Gastroesophageal sphincter (tissue), 4 donors: ENCODE data around the gene PLCH2. TPM values are rescaled to one million over a fixed set of nuclear protein-coding genes. Genes with fewer than 3 reads are reported as not detected.

Experiments
- ATAC-seq: fragments of 150-250 bp; one replicate; pipeline ENCODE4 v1.9.1; 2016; ENCODE audit warnings: mild to moderate bottlenecking, moderate library complexity
- H3K27ac ChIP-seq, 4 donors: fragments of 200-600 bp; sonication (generic) in 3 of 4; 1 replicate in 3 of 4; 2 replicates in 1 of 4; pipeline ENCODE4 v1.5.1; 2016 to 2019
- H3K27me3 ChIP-seq: fragments of 200-600 bp; sonication (generic); one replicate; pipeline ENCODE4 v1.5.1; 2019
- H3K36me3 ChIP-seq, 2 donors: fragments of 200-600 bp; sonication (generic); one replicate each; pipeline ENCODE4 v1.5.1; 2019; ENCODE audit warnings: control low read depth in 1 of 2
- H3K4me1 ChIP-seq, 3 donors: fragments of 200-600 bp; sonication (generic); 1 replicate in 2 of 3; 2 replicates in 1 of 3; pipeline ENCODE4 v1.5.1; 2016 to 2019; ENCODE audit warnings: control low read depth in 2 of 3
- H3K4me3 ChIP-seq, 2 donors: fragments of 200-600 bp; sonication (generic); one replicate each; pipeline ENCODE4 v1.5.1; 2019; ENCODE audit warnings: mild to moderate bottlenecking in 1 of 2, moderate library complexity in 1 of 2
- H3K9me3 ChIP-seq, 3 donors: fragments of 200-600 bp; sonication (generic); one replicate each; pipeline ENCODE4 v1.5.1; 2017 to 2019; ENCODE audit warnings: control low read depth in 2 of 3
- EP300 ChIP-seq: sonication (generic); formaldehyde crosslinking; IDR thresholded peaks from one replicate; pipeline ENCODE4 v1.6.1; 2017; ENCODE audit warnings: antibody characterized with exemption, mild to moderate bottlenecking
- POLR2A ChIP-seq, 2 donors: fragments of 450-650 bp; IDR thresholded peaks; one replicate each; pipeline ENCODE4 v1.6.1; 2017; ENCODE audit warnings: antibody characterized with exemption in 2 of 2, mild to moderate bottlenecking in 2 of 2, moderate library complexity in 1 of 2
- POLR2AphosphoS5 ChIP-seq: sonication (generic); formaldehyde crosslinking; IDR thresholded peaks from one replicate; pipeline ENCODE4 v1.6.1; 2017; ENCODE audit warnings: antibody characterized with exemption
- WGBS, 2 donors: methylation state at CpG; one replicate each; pipeline ENCODE4 v1.1.5; 2018; ENCODE audit warnings: low coverage in 1 of 2; 5-methylcytosine and 5-hydroxymethylcytosine counted together
- total RNA-seq, 4 donors: library from RNA; depleted of rRNA; stranded (reverse); fragments of >200 nt; gene quantifications; one replicate each; pipeline ENCODE4 v1.1.0, GENCODE V29; 2016
- TF ChIP-seq, protein P1 (sequence below), 4 experiments: fragments of 200-600 bp in 2 of 4; fragments of 450-650 bp in 2 of 4; sonication (generic) in 1 of 4; IDR thresholded peaks; one replicate each; pipeline ENCODE4 v1.5.1; 2017 to 2019; ENCODE audit warnings: antibody characterized with exemption in 4 of 4, mild to moderate bottlenecking in 2 of 4, moderate library complexity in 2 of 4

Gene PLCH2
- total RNA-seq, 4 donors from 2014 or later, result under 0.01 to 0.72 (median 0.15) TPM

DNA sequence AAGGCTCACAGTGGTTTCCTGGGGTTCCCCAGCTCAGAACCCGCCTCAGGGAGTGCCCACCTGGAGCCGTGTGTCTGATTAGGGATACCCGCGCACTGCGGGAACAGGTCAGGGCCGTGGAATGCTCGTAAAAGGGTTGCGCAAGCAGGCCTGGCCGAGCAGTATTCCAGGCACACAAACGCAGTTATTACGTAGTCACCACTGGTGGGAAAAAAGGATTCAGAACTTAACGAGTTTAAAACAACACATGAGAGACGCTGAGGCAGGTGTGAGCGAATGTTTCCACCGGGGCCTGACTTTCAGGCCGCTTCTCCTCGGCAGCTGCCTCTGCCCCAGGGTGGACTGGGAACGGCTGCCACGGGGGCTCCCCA, 18.2 kb downstream of the PLCH2 start:
- TF ChIP-seq, protein P1, sequence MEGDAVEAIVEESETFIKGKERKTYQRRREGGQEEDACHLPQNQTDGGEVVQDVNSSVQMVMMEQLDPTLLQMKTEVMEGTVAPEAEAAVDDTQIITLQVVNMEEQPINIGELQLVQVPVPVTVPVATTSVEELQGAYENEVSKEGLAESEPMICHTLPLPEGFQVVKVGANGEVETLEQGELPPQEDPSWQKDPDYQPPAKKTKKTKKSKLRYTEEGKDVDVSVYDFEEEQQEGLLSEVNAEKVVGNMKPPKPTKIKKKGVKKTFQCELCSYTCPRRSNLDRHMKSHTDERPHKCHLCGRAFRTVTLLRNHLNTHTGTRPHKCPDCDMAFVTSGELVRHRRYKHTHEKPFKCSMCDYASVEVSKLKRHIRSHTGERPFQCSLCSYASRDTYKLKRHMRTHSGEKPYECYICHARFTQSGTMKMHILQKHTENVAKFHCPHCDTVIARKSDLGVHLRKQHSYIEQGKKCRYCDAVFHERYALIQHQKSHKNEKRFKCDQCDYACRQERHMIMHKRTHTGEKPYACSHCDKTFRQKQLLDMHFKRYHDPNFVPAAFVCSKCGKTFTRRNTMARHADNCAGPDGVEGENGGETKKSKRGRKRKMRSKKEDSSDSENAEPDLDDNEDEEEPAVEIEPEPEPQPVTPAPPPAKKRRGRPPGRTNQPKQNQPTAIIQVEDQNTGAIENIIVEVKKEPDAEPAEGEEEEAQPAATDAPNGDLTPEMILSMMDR (IDR thresholded peaks at IDR 0.05), result no peak
- TF ChIP-seq EP300 (no peak), POLR2AphosphoS5 (no peak), POLR2A (IDR thresholded peaks at IDR 0.05) (no peak)
- no peak overlapping the region for H3K4me3 ChIP-seq
- H3K4me1 ChIP-seq, result no peaks in the 10 kb centered on the region
- H3K27ac ChIP-seq, result no peak overlapping the region
- ATAC-seq, result no peak
- WGBS, 2 donors, result 70 to 72% methylated on average over 2 to 11 of the region's 19 CpGs
- no peaks in the 10 kb centered on the region for H3K36me3 ChIP-seq
- peaks cover 0 to 2% (median 0%) of the 10 kb centered on the region in 3 donors for H3K9me3 ChIP-seq
- peaks cover 48% of the 10 kb centered on the region for H3K27me3 ChIP-seq

- H3K4me1 ChIP-seq, result no peaks in the 10 kb centered on the region
- H3K27ac ChIP-seq, result no peak overlapping the region
- no peak for TF ChIP-seq POLR2A (IDR thresholded peaks at IDR 0.05)
- TF ChIP-seq EP300, result no peak
- H3K9me3 ChIP-seq, result no peaks in the 10 kb centered on the region
- peaks cover 55% of the 10 kb centered on the region for H3K27me3 ChIP-seq
- no peaks in the 10 kb centered on the region for H3K36me3 ChIP-seq
- no peak for ATAC-seq
- no CpG with 5 or more reads among the region's 12 CpGs for WGBS, 2 donors
- no peak overlapping the region for H3K4me3 ChIP-seq
These were observed 18.9 kb downstream of the PLCH2 start for GRCh38 chr1:2495026-2495425.

GRCh38 chr1:2495546-2495945, 19.5 kb downstream of the PLCH2 start:
- TF ChIP-seq POLR2AphosphoS5, result no peak
- TF ChIP-seq, protein P1 (IDR thresholded peaks at IDR 0.05), result no peak
- no peak for TF ChIP-seq EP300
- TF ChIP-seq POLR2A (IDR thresholded peaks at IDR 0.05), result no peak
- Histone ChIP-seq H3K27ac (no peak overlapping the region), H3K4me1 (no peaks in the 10 kb centered on the region), H3K4me3 (no peak overlapping the region), H3K36me3 (no peaks in the 10 kb centered on the region), H3K9me3 (no peaks in the 10 kb centered on the region), H3K27me3 (peaks cover 58% of the 10 kb centered on the region)
- no peak for ATAC-seq
- WGBS, 2 donors, result no CpG with 5 or more reads among the region's 12 CpGs

- Histone ChIP-seq H3K27ac (no peak overlapping the region), H3K4me3 (no peak overlapping the region), H3K27me3 (peaks cover 58% of the 10 kb centered on the region), H3K4me1 (no peaks in the 10 kb centered on the region), H3K36me3 (no peaks in the 10 kb centered on the region), H3K9me3 (no peaks in the 10 kb centered on the region)
- no peak for ATAC-seq
- no peak for TF ChIP-seq POLR2AphosphoS5
- TF ChIP-seq EP300, result no peak
- TF ChIP-seq, protein P1 (IDR thresholded peaks at IDR 0.05), result no peak
- TF ChIP-seq POLR2A (IDR thresholded peaks at IDR 0.05), result no peak
- 87% methylated on average over 3 of the region's 28 CpGs; no CpG with 5 or more reads in 1 of the 2 donors for WGBS, 2 donors
These were observed 20.1 kb downstream of the PLCH2 start for GRCh38 chr1:2496087-2496622.

GRCh38 chr1:2496746-2497145, 20.7 kb downstream of the PLCH2 start:
- Histone ChIP-seq H3K27ac (no peak overlapping the region), H3K4me3 (no peak overlapping the region), H3K36me3 (no peaks in the 10 kb centered on the region), H3K9me3 (no peaks in the 10 kb centered on the region), H3K27me3 (peaks cover 58% of the 10 kb centered on the region), H3K4me1 (no peaks in the 10 kb centered on the region)
- TF ChIP-seq POLR2A (IDR thresholded peaks at IDR 0.05) (no peak), EP300 (no peak), POLR2AphosphoS5 (no peak)
- TF ChIP-seq, protein P1 (IDR thresholded peaks at IDR 0.05), result no peak
- 85% methylated on average over 15 of the region's 26 CpGs; no CpG with 5 or more reads in 1 of the 2 donors for WGBS, 2 donors
- ATAC-seq, result no peak
